SK-MEL-5 (cell line): ENCODE data around the gene CBARP. TPM values are rescaled to one million over a fixed set of nuclear protein-coding genes. Genes with fewer than 3 reads are reported as not detected.

Source experiments
- total RNA-seq: library from RNA; depleted of rRNA; stranded (reverse); fragments of >200 nt; shearing (Covaris generic); gene quantifications from 2 replicates; pipeline ENCODE4 v1.2.3, GENCODE V29; 2014; rRNA removed

CBARP gene
- total RNA-seq, 1 experiment from 2014 or later = 3.7 TPM

Other genes with a start within 250 kb of the CBARP start
- gene GRIN3B, start 237.6 kb downstream of the CBARP start, total RNA-seq = 0.03 TPM in 1 of 2 replicates, not detected in the other
- 44.8 and 51.8 TPM in 2 replicates for gene TMEM259, start 216.9 kb downstream of the CBARP start, total RNA-seq
- gene RNU6-2, start 216.5 kb downstream of the CBARP start, total RNA-seq = not detected in 2 replicates
- 11.7 and 12.1 TPM in 2 replicates for gene CNN2, start 211.4 kb downstream of the CBARP start, total RNA-seq
- 2.3 and 3.3 TPM in 2 replicates for gene ABCA7, start 197.9 kb downstream of the CBARP start, total RNA-seq
- 3.3 and 4.9 TPM in 2 replicates for gene ARHGAP45, start 170.8 kb downstream of the CBARP start, total RNA-seq
- gene POLR2E, start 142.6 kb downstream of the CBARP start, total RNA-seq = 132 and 150 TPM in 2 replicates
- 252 and 258 TPM in 2 replicates for gene GPX4, start 134.0 kb downstream of the CBARP start, total RNA-seq
- 18.8 and 21.1 TPM in 2 replicates for gene SBNO2, start 63.7 kb downstream of the CBARP start, total RNA-seq
- gene STK11, start 32.2 kb downstream of the CBARP start, total RNA-seq = 44.2 and 47.8 TPM in 2 replicates
- 30.3 and 36.6 TPM in 2 replicates for gene ATP5F1D, start 3.7 kb upstream of the CBARP start, total RNA-seq
- 4.6 and 8.8 TPM in 2 replicates for gene MIDN, start 10.6 kb upstream of the CBARP start, total RNA-seq
- gene CIRBP, start 31.3 kb upstream of the CBARP start, total RNA-seq = 93.9 and 95.0 TPM in 2 replicates
- gene FAM174C, start 37.5 kb upstream of the CBARP start, total RNA-seq = 81.1 and 89.7 TPM in 2 replicates
- gene EFNA2, start 47.9 kb upstream of the CBARP start, total RNA-seq = 0.37 and 1.5 TPM in 2 replicates
- 44.2 and 59.3 TPM in 2 replicates for gene NDUFS7, start 145.9 kb upstream of the CBARP start, total RNA-seq
- gene GAMT, start 163.5 kb upstream of the CBARP start, total RNA-seq = 16.4 and 21.6 TPM in 2 replicates
- gene DAZAP1, start 169.6 kb upstream of the CBARP start, total RNA-seq = 65.5 and 71.7 TPM in 2 replicates
- 1,300 and 1,363 TPM in 2 replicates for gene RPS15, start 200.4 kb upstream of the CBARP start, total RNA-seq
- gene APC2, start 212.1 kb upstream of the CBARP start, total RNA-seq = 1.8 and 2.0 TPM in 2 replicates
- gene C19orf25, start 241.2 kb upstream of the CBARP start, total RNA-seq = 18.6 and 20.0 TPM in 2 replicates